NB4 (cell line): Measurements from ENCODE around the gene DENND1A.
A peak's percentile ranks its signal among the peaks of the same experiment; 100 is the strongest.

ENCODE experiments used
- DNase-seq: peaks from one replicate; pipeline ENCODE4 v3.0.0; 2010; ENCODE audit warnings: low read depth
- H3K4me3 ChIP-seq: one replicate; pipeline ENCODE4 v1.5.1; 2011; ENCODE audit warnings: mild to moderate bottlenecking, low read depth, low read length, moderate library complexity
- MYC ChIP-seq: IDR thresholded peaks from 2 replicates; pipeline ENCODE4 v1.6.1; 2011; ENCODE audit warnings: low read depth, low read length
- POLR2A ChIP-seq: IDR thresholded peaks from 2 replicates; pipeline ENCODE4 v1.6.1; 2011; ENCODE audit warnings: mild to moderate bottlenecking; ENCODE audit not compliant: insufficient read length; ENCODE audit errors: extremely low read depth
- TF ChIP-seq, protein P1 (sequence below): IDR thresholded peaks from 2 replicates; pipeline ENCODE4 v1.6.1; 2011; ENCODE audit warnings: low read depth, low read length
- TF ChIP-seq, protein P2 (sequence below): IDR thresholded peaks from one replicate; pipeline ENCODE4 v1.5.1; 2012; ENCODE audit warnings: low read depth, low read length

DENND1A gene

DNA sequence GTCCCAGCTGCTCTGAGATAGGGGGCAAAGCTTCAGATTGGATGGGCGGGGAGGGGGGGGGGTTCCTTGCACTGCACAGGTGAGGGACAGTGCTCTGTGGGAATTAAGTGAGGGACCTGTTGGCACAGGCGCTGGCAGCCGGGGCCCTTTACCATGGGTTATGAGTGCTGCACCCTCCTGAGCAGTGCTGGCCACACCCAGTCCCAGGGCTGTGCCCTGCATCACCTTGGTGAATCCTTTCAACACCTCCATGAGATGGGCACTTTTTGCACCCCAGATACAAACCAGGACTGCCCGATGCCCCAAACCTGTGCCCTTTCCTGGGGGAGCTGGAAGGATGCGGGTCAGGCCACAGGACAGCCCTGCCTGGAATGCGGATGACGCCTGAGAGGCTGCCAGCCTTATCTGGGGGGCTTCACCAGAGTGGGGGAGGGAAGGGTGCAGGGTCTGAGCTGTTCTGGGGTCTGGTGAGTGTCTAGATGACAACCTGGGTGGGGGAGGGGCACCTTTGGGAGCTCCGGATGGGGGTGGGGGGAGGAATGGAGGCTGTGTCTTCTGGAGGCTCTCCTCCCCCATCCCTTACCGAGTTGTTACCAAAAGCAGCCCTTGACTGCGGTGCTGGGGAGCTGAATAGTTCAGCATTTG is 568.7 kb downstream of the DENND1A start:
- DNase-seq = no peak
- TF ChIP-seq, protein P1, sequence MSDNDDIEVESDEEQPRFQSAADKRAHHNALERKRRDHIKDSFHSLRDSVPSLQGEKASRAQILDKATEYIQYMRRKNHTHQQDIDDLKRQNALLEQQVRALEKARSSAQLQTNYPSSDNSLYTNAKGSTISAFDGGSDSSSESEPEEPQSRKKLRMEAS = no peak
- H3K4me3 ChIP-seq = no peak overlapping the region

GRCh38 chr9:123360161-123361085 is 569.5 kb downstream of the DENND1A start:
- TF ChIP-seq, protein P1 = no peak
- H3K4me3 ChIP-seq = no peak overlapping the region
- peak; percentile 59 for DNase-seq

GRCh38 chr9:123359546-123359945 is 570.4 kb downstream of the DENND1A start:
- TF ChIP-seq MYC (no peak), POLR2A (no peak)
- TF ChIP-seq, protein P1 = no peak
- TF ChIP-seq, protein P2, sequence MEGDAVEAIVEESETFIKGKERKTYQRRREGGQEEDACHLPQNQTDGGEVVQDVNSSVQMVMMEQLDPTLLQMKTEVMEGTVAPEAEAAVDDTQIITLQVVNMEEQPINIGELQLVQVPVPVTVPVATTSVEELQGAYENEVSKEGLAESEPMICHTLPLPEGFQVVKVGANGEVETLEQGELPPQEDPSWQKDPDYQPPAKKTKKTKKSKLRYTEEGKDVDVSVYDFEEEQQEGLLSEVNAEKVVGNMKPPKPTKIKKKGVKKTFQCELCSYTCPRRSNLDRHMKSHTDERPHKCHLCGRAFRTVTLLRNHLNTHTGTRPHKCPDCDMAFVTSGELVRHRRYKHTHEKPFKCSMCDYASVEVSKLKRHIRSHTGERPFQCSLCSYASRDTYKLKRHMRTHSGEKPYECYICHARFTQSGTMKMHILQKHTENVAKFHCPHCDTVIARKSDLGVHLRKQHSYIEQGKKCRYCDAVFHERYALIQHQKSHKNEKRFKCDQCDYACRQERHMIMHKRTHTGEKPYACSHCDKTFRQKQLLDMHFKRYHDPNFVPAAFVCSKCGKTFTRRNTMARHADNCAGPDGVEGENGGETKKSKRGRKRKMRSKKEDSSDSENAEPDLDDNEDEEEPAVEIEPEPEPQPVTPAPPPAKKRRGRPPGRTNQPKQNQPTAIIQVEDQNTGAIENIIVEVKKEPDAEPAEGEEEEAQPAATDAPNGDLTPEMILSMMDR = no peak
- no peak overlapping the region for H3K4me3 ChIP-seq
- no peak for DNase-seq

DNA sequence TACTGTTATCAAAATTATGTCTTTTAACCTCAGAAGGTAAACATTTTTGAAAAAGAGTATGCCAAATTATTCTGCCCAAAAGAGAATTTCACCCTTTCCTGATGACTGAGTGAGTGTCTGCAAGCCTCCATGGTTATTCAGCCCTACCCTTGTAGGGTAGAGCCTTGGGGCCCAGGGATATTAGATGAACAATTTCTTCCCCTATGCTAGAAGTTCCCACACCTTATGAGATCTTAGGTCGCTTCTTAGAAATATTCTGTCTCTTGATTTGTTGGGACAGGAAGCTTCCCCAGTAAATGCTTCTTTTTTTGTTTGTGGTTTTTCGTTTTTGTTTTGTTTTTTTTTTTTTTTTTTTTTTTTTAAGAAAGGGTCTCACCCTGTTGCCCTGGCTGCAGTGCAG is 570.8 kb downstream of the DENND1A start:
- H3K4me3 ChIP-seq = no peak overlapping the region
- no peak for TF ChIP-seq POLR2A
- TF ChIP-seq MYC = no peak
- TF ChIP-seq, protein P2 = no peak
- TF ChIP-seq, protein P1 = no peak
- DNase-seq = no peak

DNA sequence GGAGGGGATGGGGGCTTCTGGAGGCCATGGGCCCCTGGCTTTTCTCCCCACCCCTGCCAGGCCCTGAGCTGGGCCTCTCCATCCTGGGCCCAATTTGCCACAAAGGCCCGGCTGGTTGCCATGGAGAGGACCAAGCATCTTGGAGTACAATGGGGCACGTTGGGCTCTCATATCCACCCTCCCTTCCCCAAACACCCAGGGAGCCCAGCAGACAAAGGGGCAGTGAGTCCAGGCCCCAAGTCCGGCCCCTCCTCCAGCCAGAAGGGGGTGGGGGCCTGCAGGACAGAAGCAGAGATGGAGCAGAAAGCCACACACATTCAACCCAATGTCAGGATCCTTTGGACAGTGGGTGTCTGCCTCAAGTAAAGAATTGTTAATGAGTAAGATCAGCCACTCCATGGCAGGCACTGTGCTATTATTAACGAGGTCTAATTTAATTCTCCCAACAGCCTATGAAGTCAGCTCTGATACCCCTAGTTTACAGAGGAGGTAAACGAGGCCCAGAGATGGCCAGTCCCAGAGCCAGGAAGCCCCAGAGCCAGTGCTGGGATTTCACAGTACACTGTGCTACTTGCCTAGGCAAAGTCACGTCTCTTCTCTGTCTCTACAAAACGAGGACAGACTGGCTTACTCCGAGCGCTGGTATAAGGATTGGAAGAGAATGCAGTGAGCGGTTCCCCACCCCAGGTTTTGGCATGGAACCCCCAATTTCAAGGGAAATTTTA is 571.6 kb downstream of the DENND1A start:
- TF ChIP-seq MYC (no peak), POLR2A (no peak)
- TF ChIP-seq, protein P2 = no peak
- TF ChIP-seq, protein P1 = no peak
- DNase-seq = no peak
- no peak overlapping the region for H3K4me3 ChIP-seq

DNA sequence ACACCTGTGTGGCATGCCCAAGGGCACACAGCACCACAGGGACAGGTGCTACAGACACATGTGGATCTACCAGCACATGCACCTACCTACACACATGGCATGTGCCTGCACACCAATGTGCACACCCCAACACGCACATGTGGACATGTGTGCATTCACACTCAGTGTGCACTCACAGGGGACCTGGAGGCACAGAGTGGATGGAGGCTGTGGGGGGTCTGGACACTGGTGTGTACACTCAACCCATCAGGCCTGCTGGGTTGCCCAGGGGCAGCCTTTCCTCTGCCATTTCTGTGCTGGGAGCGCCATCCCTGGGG is 572.2 kb downstream of the DENND1A start:
- DNase-seq = no peak
- H3K4me3 ChIP-seq = no peak overlapping the region
- TF ChIP-seq MYC = no peak
- TF ChIP-seq, protein P2 = no peak
- TF ChIP-seq, protein P1 = no peak
- no peak for TF ChIP-seq POLR2A
